H1 (cell line): ENCODE measurements around the gene IFT43. TPM values are rescaled to one million over a fixed set of nuclear protein-coding genes. Genes with fewer than 3 reads are reported as not detected.
A peak's percentile ranks its signal among the peaks of the same experiment; 100 is the strongest.

ENCODE experiments used
- CTCF ChIA-PET: fragments of 300-600 bp; sonication (Branson Sonifier 250); formaldehyde crosslinking; loops from one replicate; lab custom pipeline; 2021; ENCODE audit not compliant: partially characterized antibody; lab: Charles Lee
- POLR2A ChIA-PET: fragments of 300-600 bp; sonication (Branson Sonifier 250); formaldehyde crosslinking; loops from one replicate; lab custom pipeline; 2021; ENCODE audit warnings: inconsistent platforms; ENCODE audit not compliant: partially characterized antibody; lab: Charles Lee
- DNase-seq, 2 experiments: peaks; one replicate each; pipeline versions ENCODE4 v3.0.0 to v3.0.0-alpha.2; 2010 to 2022; ENCODE audit warnings: low spot score in 2 of 2, low read depth in 1 of 2, mixed read lengths in 1 of 2
- FAIRE-seq: peaks from 2 replicates; lab custom pipeline; 2011; peaks lifted over from hg19 to GRCh38; lab: Jason Lieb, UNC
- H2AFZ ChIP-seq: 2 replicates; pipeline ENCODE4 v1.8.1; 2012; ENCODE audit warnings: low read length, inconsistent platforms
- H2AK5ac ChIP-seq: 2 replicates; pipeline ENCODE4 v1.6.1; 2013; ENCODE audit warnings: low read depth, low read length
- H2BK120ac ChIP-seq: replicated peaks from 2 replicates; pipeline ENCODE3; 2013; ENCODE audit warnings: low read depth, low read length, inconsistent platforms
- H2BK12ac ChIP-seq: 2 replicates; pipeline ENCODE4 v1.6.1; 2013; ENCODE audit warnings: low read depth, low read length
- H2BK15ac ChIP-seq: 2 replicates; pipeline ENCODE4 v1.6.1; 2013; ENCODE audit warnings: low read length
- H2BK20ac ChIP-seq: 2 replicates; pipeline ENCODE4 v1.6.1; 2013; ENCODE audit warnings: low read length
- H2BK5ac ChIP-seq: 2 replicates; pipeline ENCODE4 v1.6.1; 2013; ENCODE audit warnings: low read depth, low read length
- H3K14ac ChIP-seq: 2 replicates; pipeline ENCODE4 v1.6.1; 2013; ENCODE audit warnings: inconsistent platforms; ENCODE audit not compliant: insufficient read length
- H3K18ac ChIP-seq: 2 replicates; pipeline ENCODE4 v1.6.1; 2013; ENCODE audit warnings: low read length; ENCODE audit errors: extremely low read depth
- H3K23ac ChIP-seq: 2 replicates; pipeline ENCODE4 v1.6.1; 2013; ENCODE audit warnings: inconsistent platforms; ENCODE audit not compliant: insufficient read length
- H3K23me2 ChIP-seq: 2 replicates; pipeline ENCODE4 v1.6.1; 2013; ENCODE audit warnings: low read depth, low read length
- H3K27ac ChIP-seq: 2 replicates; pipeline ENCODE4 v1.6.1; 2011; ENCODE audit warnings: low read depth, low read length, inconsistent platforms
- H3K27me3 ChIP-seq, 4 experiments: replicated peaks in 1 of 4; 1 replicate in 1 of 4; 2 replicates in 3 of 4; pipeline versions ENCODE4 v1.6.1 to v1.8.1; 2011 to 2013; ENCODE audit warnings: low read length in 3 of 4, mild to moderate bottlenecking in 3 of 4, inconsistent platforms in 2 of 4, mixed read lengths in 2 of 4, moderate library complexity in 1 of 4; ENCODE audit not compliant: control insufficient read depth in 3 of 4, insufficient read depth in 3 of 4; ENCODE audit errors: extremely low read depth in 1 of 4
- H3K36me3 ChIP-seq, 4 experiments: 2 replicates each; pipeline versions ENCODE4 v1.6.1 to v1.8.1; 2011 to 2013; ENCODE audit warnings: mild to moderate bottlenecking in 4 of 4, low read length in 3 of 4, moderate library complexity in 2 of 4, control low read depth in 1 of 4, inconsistent platforms in 1 of 4; ENCODE audit not compliant: insufficient read depth in 4 of 4, control insufficient read depth in 2 of 4
- H3K4ac ChIP-seq: replicated peaks from 2 replicates; pipeline ENCODE3; 2013; ENCODE audit warnings: low read length, low read depth, mixed read lengths, inconsistent platforms; ENCODE audit not compliant: insufficient read length
- H3K4me1 ChIP-seq, 4 experiments: replicated peaks in 1 of 4; 1 replicate in 1 of 4; 2 replicates in 3 of 4; pipeline versions ENCODE4 v1.6.1 to v1.8.1; 2011 to 2013; ENCODE audit warnings: low read length in 3 of 4, inconsistent platforms in 2 of 4, mixed read lengths in 1 of 4; ENCODE audit not compliant: insufficient read depth in 4 of 4, control insufficient read depth in 3 of 4
- H3K4me2 ChIP-seq, 2 experiments: 2 replicates each; pipeline versions ENCODE4 v1.6.1 to v1.8.1; 2011 to 2013; ENCODE audit warnings: low read depth in 2 of 2, low read length in 2 of 2, control low read depth in 1 of 2, inconsistent platforms in 1 of 2, mild to moderate bottlenecking in 1 of 2; ENCODE audit not compliant: insufficient read depth in 1 of 2
- H3K4me3 ChIP-seq, 4 experiments: fragments of 200-600, 300-600 bp in 1 of 4; sonication (generic), shearing (Covaris generic), sonication (Bioruptor Twin) in 1 of 4; 2 replicates each; pipeline versions ENCODE4 v1.5.1 to v1.8.1; 2011 to 2016; ENCODE audit warnings: low read length in 4 of 4, low read depth in 3 of 4, control low read depth in 2 of 4, inconsistent platforms in 2 of 4, mild to moderate bottlenecking in 2 of 4, mixed read lengths in 1 of 4, moderate library complexity in 1 of 4; ENCODE audit not compliant: insufficient read depth in 2 of 4; ENCODE audit errors: extremely low read depth in 1 of 4
- H3K56ac ChIP-seq: replicated peaks from 2 replicates; pipeline ENCODE3; 2013; ENCODE audit warnings: low read depth, mild to moderate bottlenecking, mixed read lengths, low read length, inconsistent platforms; ENCODE audit not compliant: insufficient read length
- H3K79me1 ChIP-seq: 2 replicates; pipeline ENCODE4 v1.6.1; 2013; ENCODE audit warnings: low read depth, low read length, control low read depth
- H3K79me2 ChIP-seq, 2 experiments: 2 replicates each; pipeline versions ENCODE4 v1.6.1 to v1.8.1; 2012 to 2013; ENCODE audit warnings: low read length in 2 of 2, mild to moderate bottlenecking in 2 of 2, inconsistent platforms in 1 of 2; ENCODE audit not compliant: insufficient read depth in 2 of 2, control insufficient read depth in 1 of 2
- H3K9ac ChIP-seq, 4 experiments: replicated peaks in 1 of 4; 1 replicate in 1 of 4; 2 replicates in 3 of 4; pipeline versions ENCODE4 v1.6.1 to v1.8.1; 2011 to 2013; ENCODE audit warnings: low read depth in 3 of 4, low read length in 3 of 4, control low read depth in 2 of 4, mild to moderate bottlenecking in 2 of 4, moderate library complexity in 2 of 4, inconsistent platforms in 1 of 4; ENCODE audit errors: extremely low read depth in 1 of 4
- H3K9me3 ChIP-seq, 2 experiments: 2 replicates each; pipeline versions ENCODE4 v1.6.1 to v1.8.1; 2012 to 2013; ENCODE audit warnings: mild to moderate bottlenecking in 2 of 2, moderate library complexity in 2 of 2, control low read depth in 1 of 2, inconsistent platforms in 1 of 2, low read depth in 1 of 2, low read length in 1 of 2, mixed read lengths in 1 of 2; ENCODE audit not compliant: insufficient read depth in 2 of 2
- H4K20me1 ChIP-seq, 2 experiments: replicated peaks in 1 of 2; 2 replicates each; pipeline versions ENCODE3 to v1.8.1; 2011 to 2013; ENCODE audit warnings: inconsistent platforms in 2 of 2, low read length in 2 of 2, mild to moderate bottlenecking in 1 of 2; ENCODE audit not compliant: insufficient read depth in 2 of 2, control insufficient read depth in 1 of 2
- H4K5ac ChIP-seq: 2 replicates; pipeline ENCODE4 v1.6.1; 2013; ENCODE audit warnings: low read length, low read depth, mixed read lengths, inconsistent platforms; ENCODE audit not compliant: insufficient read length
- H4K8ac ChIP-seq: 2 replicates; pipeline ENCODE4 v1.8.0; 2013; ENCODE audit warnings: mild to moderate bottlenecking, moderate library complexity, low read length, inconsistent platforms; ENCODE audit not compliant: insufficient read depth; ENCODE audit errors: extremely low read depth
- H4K91ac ChIP-seq: replicated peaks from 2 replicates; pipeline ENCODE3; 2013; ENCODE audit warnings: low read length, mixed read lengths, inconsistent platforms; ENCODE audit not compliant: insufficient read length
- BACH1 ChIP-seq: IDR thresholded peaks from 2 replicates; pipeline ENCODE4 v1.6.1; 2012; ENCODE audit warnings: low read length, improper control_type of control experiment
- BCL11A ChIP-seq, 2 experiments: IDR thresholded peaks; one replicate each; pipeline ENCODE4 v1.6.1; 2011; ENCODE audit warnings: low read depth in 2 of 2, low read length in 2 of 2, mild to moderate bottlenecking in 2 of 2
- BRCA1 ChIP-seq: IDR thresholded peaks from 2 replicates; pipeline ENCODE4 v1.6.1; 2012; ENCODE audit warnings: low read depth, low read length, improper control_type of control experiment
- CHD1 ChIP-seq: IDR thresholded peaks from 2 replicates; pipeline ENCODE4 v1.6.1; 2012; ENCODE audit warnings: low read depth, low read length, improper control_type of control experiment
- CHD2 ChIP-seq: IDR thresholded peaks from 2 replicates; pipeline ENCODE4 v1.6.1; 2012; ENCODE audit warnings: low read length, improper control_type of control experiment
- EP300 ChIP-seq, 2 experiments: IDR thresholded peaks; 1 replicate in 1 of 2; 2 replicates in 1 of 2; pipeline ENCODE4 v1.6.1; 2011 to 2012; ENCODE audit warnings: low read depth in 2 of 2, low read length in 2 of 2, mild to moderate bottlenecking in 2 of 2, borderline replicate concordance in 1 of 2, inconsistent platforms in 1 of 2, moderate library complexity in 1 of 2
- FOSL1 ChIP-seq: IDR thresholded peaks from 2 replicates; pipeline ENCODE4 v1.6.1; 2011; ENCODE audit warnings: mild to moderate bottlenecking, low read depth, low read length, moderate library complexity; ENCODE audit not compliant: insufficient read depth
- MAFK ChIP-seq: IDR thresholded peaks from 2 replicates; pipeline ENCODE4 v1.6.1; 2012; ENCODE audit warnings: low read depth, mild to moderate bottlenecking, improper control_type of control experiment, low read length
- RFX5 ChIP-seq: IDR thresholded peaks from 2 replicates; pipeline ENCODE4 v1.6.1; 2011; ENCODE audit warnings: low read depth, low read length, improper control_type of control experiment, borderline replicate concordance
- RXRA ChIP-seq: IDR thresholded peaks from 2 replicates; pipeline ENCODE4 v1.6.1; 2011; ENCODE audit warnings: low read depth, mild to moderate bottlenecking, low read length, moderate library complexity; ENCODE audit not compliant: insufficient read depth
- SUZ12 ChIP-seq: fragments of 200-600 bp; sonication (generic); IDR thresholded peaks from 2 replicates; pipeline ENCODE4 v1.6.1; 2012; ENCODE audit warnings: mild to moderate bottlenecking, inconsistent platforms, low read length, moderate library complexity, mixed read lengths
- WGBS, 2 experiments: shearing (Covaris generic) in 1 of 2; methylation state at CpG; one replicate each; pipeline versions ENCODE4 v1.1.6 to v1.1.7; 2013 to 2015; ENCODE audit warnings: low lambda C conversion rate in 2 of 2, mixed read lengths in 2 of 2, inconsistent platforms in 1 of 2, low coverage in 1 of 2, missing lambda C conversion rate in 1 of 2; ENCODE audit not compliant: insufficient replicate concordance in 2 of 2, insufficient coverage in 1 of 2, insufficient read length in 1 of 2; ENCODE audit errors: extremely low coverage in 1 of 2, missing lambda C conversion rate in 1 of 2; 5-methylcytosine and 5-hydroxymethylcytosine counted together
- polyA plus RNA-seq, 7 experiments: library from polyadenylated mRNA; depleted of rRNA in 3 of 7; stranded (reverse) in 5 of 7; unstranded in 2 of 7; fragments of >200 nt in 5 of 7; fragments of 200-250 nt in 2 of 7; gene quantifications; 1 replicate in 5 of 7; 2 replicates in 1 of 7; 4 replicates in 1 of 7; pipeline versions ENCODE4 v1.2.1 to v1.2.3, GENCODE V29; 2011 to 2013; ENCODE audit warnings: missing spikeins in 2 of 7, mixed read lengths in 2 of 7
- total RNA-seq: library from RNA; stranded (reverse); fragmentation: NEBNext Ultra II Directional; extraction: Animal tissue kit (Norgen Biotek cat#: 25700); gene quantifications from 2 replicates; pipeline ENCODE4 v1.2.1, GENCODE V29; 2021

The IFT43 gene
- total and polyA plus RNA-seq, 2 of the 8 experiments (the other 6 are each of a cell fraction or from before 2014, with no cell fraction given) = 17.0 to 20.8 TPM

- Histone ChIP-seq H4K91ac (no peak overlapping the region), H3K4me3 (no peak overlapping the region), H3K79me2 (no peaks in the 10 kb centered on the region), H3K36me3 (no peaks in the 10 kb centered on the region), H3K9ac (no peak overlapping the region), H3K4ac (no peak overlapping the region), H2AFZ (0 out of 2 replicates have a peak overlapping the region, but pooled peaks have one; percentile 63), H4K5ac (no peak overlapping the region), H2BK15ac (no peak overlapping the region), H3K9me3 (no peaks in the 10 kb centered on the region), H3K27ac (no peak overlapping the region), H3K14ac (no peak overlapping the region), H3K23ac (no peak overlapping the region), H3K79me1 (no peaks in the 10 kb centered on the region), H2BK12ac (no peak overlapping the region), H2BK120ac (no peak overlapping the region), H3K56ac (no peak overlapping the region), H2BK5ac (no peak overlapping the region), H3K23me2 (no peaks in the 10 kb centered on the region), H3K27me3 (no peaks in the 10 kb centered on the region), H3K4me2 (no peak overlapping the region), H2BK20ac (no peak overlapping the region), H3K4me1 (no peaks in the 10 kb centered on the region), H4K20me1 (no peaks in the 10 kb centered on the region), H3K18ac (no peak overlapping the region), H2AK5ac (no peak overlapping the region), H4K8ac (no peak overlapping the region)
- POLR2A ChIA-PET = no interaction called here
- DNase-seq (no peak), FAIRE-seq (no peak)
- CTCF ChIA-PET = interaction anchor here (1.6 to 2.0 kb wide), 2 partner anchors 9 to 48 kb away, joined by 5 to 7 read pairs; no protein-coding TSS in a partner anchor
- 91% methylated on average over 28 of the region's 28 CpGs; no CpG with 5 or more reads in 1 of the 2 experiments for WGBS, 2 experiments
- TF ChIP-seq FOSL1 (no peak), BACH1 (no peak), CHD2 (no peak), SUZ12 (no peak), CHD1 (no peak), BCL11A (IDR thresholded peaks at IDR 0.05; ENCODE audit: low read depth in 2 of 2, low read length in 2 of 2) (no peak), RXRA (no peak), MAFK (no peak), BRCA1 (no peak), RFX5 (no peak), EP300 (IDR thresholded peaks at IDR 0.05; ENCODE audit: borderline replicate concordance in 1 of 2, low read depth in 2 of 2, low read length in 2 of 2) (no peak)
These were observed 113.5 kb downstream of the IFT43 start for GRCh38 chr14:76098916-76099675.
